ENCODE data around the gene GRN. TPM values are rescaled to one million over a fixed set of nuclear protein-coding genes. Genes with fewer than 3 reads are reported as not detected.
A peak's percentile ranks its signal among the peaks of the same experiment; 100 is the strongest.

The GRN gene
- total and polyA plus RNA-seq, 9 of the 15 experiments (the other 6 are each of a cell fraction or from before 2014, with no cell fraction given) = 5.4 to 75.3 (median 20.7) TPM

GRCh38 chr17:44363613-44364159 is 18.6 kb downstream of the GRN start, which contains the start of gene FAM171A2 (continued):
- no peak for TF ChIP-seq ZNF318 (IDR thresholded peaks at IDR 0.05; ENCODE audit: borderline replicate concordance in 1 of 2, low read depth in 1 of 2)
- TF ChIP-seq NR3C1 (CRISPR knock-in tag; IDR thresholded peaks at IDR 0.05) = no peak
- no peak for TF ChIP-seq KAT2B (IDR thresholded peaks at IDR 0.05; ENCODE audit: low read depth, low read length)
- TF ChIP-seq HES1 (IDR thresholded peaks at IDR 0.05; ENCODE audit: low read depth) = no peak
- TF ChIP-seq SP2 (IDR thresholded peaks at IDR 0.05; ENCODE audit: extremely low read depth, low read depth, low read length, poor library complexity, severe bottlenecking) = no peak
- TF ChIP-seq ZNF217 (CRISPR knock-in tag; IDR thresholded peaks at IDR 0.05) = no peak
- TF ChIP-seq ZBTB1 (CRISPR knock-in tag; IDR thresholded peaks at IDR 0.05; ENCODE audit: borderline replicate concordance, low read depth) = 0 out of 2 replicates have a peak, but pooled peaks have one; percentile 31
- peak; percentile 23; the same call in 1 of the 2 replicates for TF ChIP-seq ATF7 (IDR thresholded peaks at IDR 0.05)
- TF ChIP-seq ZKSCAN1 (IDR thresholded peaks at IDR 0.05; ENCODE audit: low read depth, low read length) = no peak
- no peak for TF ChIP-seq BCL6 (CRISPR knock-in tag; IDR thresholded peaks at IDR 0.05)
- TF ChIP-seq ZNF766 (CRISPR knock-in tag; conservative IDR thresholded peaks at IDR 0.05) = no peak
- TF ChIP-seq ZBTB26 (CRISPR knock-in tag; IDR thresholded peaks at IDR 0.05) = no peak
- TF ChIP-seq FOXK1 (CRISPR knock-in tag; IDR thresholded peaks at IDR 0.05; ENCODE audit: borderline replicate concordance) = no peak
- peak; percentile 88 to 98 for TF ChIP-seq E2F6 (IDR thresholded peaks at IDR 0.05; ENCODE audit: borderline replicate concordance in 1 of 2, extremely low read depth in 1 of 2, insufficient read depth in 1 of 2, insufficient read length in 1 of 2, low read depth in 1 of 2, low read length in 1 of 2, poor library complexity in 1 of 2, severe bottlenecking in 1 of 2)
- TF ChIP-seq CHD1 (IDR thresholded peaks at IDR 0.05; ENCODE audit: low read length) = no peak
- TF ChIP-seq KAT7 (CRISPR knock-in tag; IDR thresholded peaks at IDR 0.05; ENCODE audit: borderline replicate concordance) = no peak

Measured in K562 (cell line).